ENCODE measurements around the gene GNPTG. TPM values are rescaled to one million over a fixed set of nuclear protein-coding genes. Genes with fewer than 3 reads are reported as not detected.

Gene GNPTG
- total and polyA plus RNA-seq, 7 donors: 28.0 to 60.1 (median 43.5) TPM

GRCh38 chr16:1337486-1337885 lies 14.2 kb upstream of the GNPTG start:
- DNase-seq: no peak
- Histone ChIP-seq H3K27ac (no peak overlapping the region), H3K9me3 (no peaks in the 10 kb centered on the region), H3K4me1 (peaks cover 0 to 24% (median 23%) of the 10 kb centered on the region in 4 donors), H3K36me3 (no peaks in the 10 kb centered on the region), H3K27me3 (peaks cover 26 to 44% (median 35%) of the 10 kb centered on the region in 3 donors), H3K4me3 (no peak overlapping the region)
- intact Hi-C loops (cut with DNase I): no loop called here
- TF ChIP-seq POLR2AphosphoS5 (IDR thresholded peaks at IDR 0.05): no peak
- no peak for TF ChIP-seq EP300 (IDR thresholded peaks at IDR 0.05)
- TF ChIP-seq POLR2A (IDR thresholded peaks at IDR 0.05): no peak
- no peak for TF ChIP-seq CTCF (IDR thresholded peaks at IDR 0.05)
- 60 to 62% methylated on average over 9 of the region's 9 CpGs for WGBS, 2 donors

- H3K4me1 ChIP-seq: peaks cover 0 to 24% (median 23%) of the 10 kb centered on the region in 4 donors
- H3K9me3 ChIP-seq: no peaks in the 10 kb centered on the region
- H3K4me3 ChIP-seq: no peak overlapping the region
- H3K36me3 ChIP-seq: no peaks in the 10 kb centered on the region
- WGBS, 2 donors: 21 to 55% methylated on average over 30 of the region's 30 CpGs
- intact Hi-C loops (cut with DNase I): no loop called here
- TF ChIP-seq POLR2A (IDR thresholded peaks at IDR 0.05) (no peak), POLR2AphosphoS5 (IDR thresholded peaks at IDR 0.05) (no peak), EP300 (IDR thresholded peaks at IDR 0.05) (no peak), CTCF (IDR thresholded peaks at IDR 0.05) (no peak)
- H3K27me3 ChIP-seq: peaks cover 19 to 37% (median 28%) of the 10 kb centered on the region in 3 donors
- DNase-seq: no peak
- no peak overlapping the region for H3K27ac ChIP-seq
Measured at GRCh38 chr16:1338119-1338730, 13.5 kb upstream of the GNPTG start.

DNA sequence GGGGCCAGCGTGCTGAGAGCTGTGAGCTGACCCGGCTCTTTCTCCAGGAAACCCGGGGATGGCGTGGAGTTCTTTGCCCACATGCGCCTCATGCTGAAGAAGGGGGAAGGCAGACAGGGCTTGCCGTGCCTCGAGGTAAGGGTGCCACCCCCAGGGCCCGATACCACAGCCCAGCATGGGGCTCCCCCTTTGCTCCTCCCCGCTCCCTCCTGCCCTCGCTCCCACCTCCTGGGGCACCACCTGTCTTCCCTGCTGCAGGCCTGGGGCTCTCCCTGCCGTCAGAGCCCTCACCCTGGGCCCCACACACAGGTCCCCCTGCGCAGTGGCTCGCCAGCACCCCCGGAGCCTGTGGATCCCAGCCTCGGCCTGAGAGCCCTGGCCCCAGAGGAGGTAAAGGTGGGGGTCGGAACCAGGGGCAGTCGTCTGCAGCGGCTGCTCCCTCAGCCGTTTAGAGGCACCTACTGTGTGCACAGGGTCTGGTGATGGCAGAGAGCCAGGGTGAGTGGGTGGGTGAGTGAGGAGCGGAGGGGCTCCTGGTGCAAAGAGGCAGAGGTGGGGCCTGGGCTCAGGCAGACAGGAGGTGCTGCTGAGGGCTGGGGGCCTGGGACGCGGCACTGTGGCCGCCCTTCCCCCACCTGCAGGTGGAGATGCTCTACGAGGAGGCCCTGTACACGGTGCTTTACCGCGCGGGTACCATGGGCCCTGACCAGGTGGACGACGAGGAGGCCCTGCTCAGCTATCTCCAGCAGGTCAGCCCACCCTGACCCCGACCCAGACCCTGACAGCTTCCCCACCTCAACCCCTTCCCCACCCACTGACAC lies 12.7 kb upstream of the GNPTG start:
- H3K27ac ChIP-seq: no peak overlapping the region
- intact Hi-C loops (cut with DNase I): no loop called here
- 63 to 70% methylated on average over 31 of the region's 31 CpGs for WGBS, 2 donors
- H3K9me3 ChIP-seq: no peaks in the 10 kb centered on the region
- H3K36me3 ChIP-seq: no peaks in the 10 kb centered on the region
- peaks cover 10 to 28% (median 19%) of the 10 kb centered on the region in 3 donors for H3K27me3 ChIP-seq
- no peak overlapping the region for H3K4me3 ChIP-seq
- TF ChIP-seq CTCF (IDR thresholded peaks at IDR 0.05) (no peak), POLR2A (IDR thresholded peaks at IDR 0.05) (no peak), EP300 (IDR thresholded peaks at IDR 0.05) (no peak), POLR2AphosphoS5 (IDR thresholded peaks at IDR 0.05) (no peak)
- H3K4me1 ChIP-seq: peaks cover 0 to 19% (median 17%) of the 10 kb centered on the region in 4 donors
- no peak for DNase-seq

DNA sequence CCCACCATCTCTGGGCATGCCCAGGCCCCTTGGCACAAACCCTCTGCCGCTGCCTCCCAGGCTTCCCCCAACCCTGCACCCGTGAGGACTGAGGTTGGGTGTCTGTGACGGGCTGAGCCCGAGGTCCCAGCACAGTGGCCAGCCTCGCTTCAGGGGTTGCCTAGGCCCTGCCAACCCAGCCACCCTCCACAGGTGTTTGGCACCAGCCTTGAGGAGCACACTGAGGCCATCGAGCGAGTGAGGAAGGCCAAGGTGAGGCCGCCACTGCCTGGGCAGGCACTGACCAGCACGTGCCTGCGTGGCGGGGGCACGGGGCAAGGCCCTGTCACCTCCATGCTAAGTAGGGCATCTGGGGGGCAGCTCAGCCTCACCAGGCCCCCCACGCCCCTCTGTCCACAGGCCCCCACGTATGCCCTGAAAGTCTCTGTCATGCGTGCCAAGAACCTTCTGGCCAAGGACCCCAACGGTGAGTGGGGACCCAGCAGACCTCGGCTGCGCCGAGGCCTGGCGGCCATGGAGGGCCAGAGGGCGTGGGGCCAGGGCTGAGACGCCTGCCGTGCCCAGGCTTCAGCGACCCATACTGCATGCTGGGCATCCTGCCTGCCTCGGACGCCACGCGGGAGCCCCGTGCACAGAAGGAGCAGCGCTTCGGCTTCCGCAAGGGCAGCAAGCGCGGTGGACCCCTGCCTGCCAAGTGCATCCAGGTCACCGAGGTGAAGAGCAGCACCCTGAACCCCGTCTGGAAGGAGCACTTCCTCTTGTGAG lies 10.8 kb upstream of the GNPTG start:
- peaks cover 0 to 10% (median under 1%) of the 10 kb centered on the region in 3 donors for H3K27me3 ChIP-seq
- H3K9me3 ChIP-seq: no peaks in the 10 kb centered on the region
- intact Hi-C loops (cut with DNase I): no loop called here
- no peaks in the 10 kb centered on the region for H3K36me3 ChIP-seq
- 86 to 87% methylated on average over 36 of the region's 36 CpGs for WGBS, 2 donors
- no peak overlapping the region for H3K4me3 ChIP-seq
- H3K4me1 ChIP-seq: peaks cover 0 to 13% (median 12%) of the 10 kb centered on the region in 4 donors
- TF ChIP-seq EP300 (IDR thresholded peaks at IDR 0.05) (no peak), POLR2A (IDR thresholded peaks at IDR 0.05) (no peak), POLR2AphosphoS5 (IDR thresholded peaks at IDR 0.05) (no peak), CTCF (IDR thresholded peaks at IDR 0.05) (no peak)
- no peak overlapping the region for H3K27ac ChIP-seq
- DNase-seq: no peak
